RWPE2 (cell line): ENCODE measurements around the gene SMIM35.

Experiments used
- ATAC-seq: fragments of 200-7000 bp; cut with Tn5 transposase; 3 replicates; pipeline ENCODE4 v1.9.1; 2021; ENCODE audit warnings: low read depth
- DNase-seq: peaks from one replicate; pipeline ENCODE4 v3.0.0-alpha.2; 2020; ENCODE audit warnings: low spot score
- H3K27ac ChIP-seq: fragments of 450-650 bp; 2 replicates; pipeline ENCODE4 v1.5.1; 2017; ENCODE audit warnings: mild to moderate bottlenecking; ENCODE audit not compliant: poor library complexity, severe bottlenecking
- H3K27me3 ChIP-seq: fragments of 250-450 bp; sonication (Bioruptor Pico); 2 replicates; pipeline ENCODE4 v1.5.1; 2021; ENCODE audit warnings: mild to moderate bottlenecking, moderate library complexity; ENCODE audit not compliant: insufficient read depth, poor library complexity, severe bottlenecking
- H3K36me3 ChIP-seq: fragments of 250-450 bp; sonication (Bioruptor Pico); 2 replicates; pipeline ENCODE4 v1.5.1; 2020; ENCODE audit warnings: low read depth, mild to moderate bottlenecking, moderate library complexity
- H3K4me1 ChIP-seq: fragments of 250-450 bp; sonication (Bioruptor Pico); 2 replicates; pipeline ENCODE4 v1.5.1; 2021; ENCODE audit warnings: mild to moderate bottlenecking, moderate library complexity; ENCODE audit not compliant: insufficient read depth, poor library complexity, severe bottlenecking
- H3K4me3 ChIP-seq: fragments of 250-450 bp; sonication (Bioruptor Pico); 2 replicates; pipeline ENCODE4 v1.5.1; 2021; ENCODE audit warnings: mild to moderate bottlenecking, moderate library complexity; ENCODE audit not compliant: severe bottlenecking
- H3K9me3 ChIP-seq: fragments of 250-450 bp; sonication (Bioruptor Pico); 2 replicates; pipeline ENCODE4 v1.5.1; 2021; ENCODE audit warnings: mild to moderate bottlenecking, moderate library complexity; ENCODE audit not compliant: severe bottlenecking
- TF ChIP-seq, protein P1 (sequence below): fragments of 450-650 bp; IDR thresholded peaks from one replicate; pipeline ENCODE4 v1.5.1; 2017; ENCODE audit warnings: mild to moderate bottlenecking, moderate library complexity; ENCODE audit not compliant: poor library complexity, severe bottlenecking

SMIM35 gene

DNA sequence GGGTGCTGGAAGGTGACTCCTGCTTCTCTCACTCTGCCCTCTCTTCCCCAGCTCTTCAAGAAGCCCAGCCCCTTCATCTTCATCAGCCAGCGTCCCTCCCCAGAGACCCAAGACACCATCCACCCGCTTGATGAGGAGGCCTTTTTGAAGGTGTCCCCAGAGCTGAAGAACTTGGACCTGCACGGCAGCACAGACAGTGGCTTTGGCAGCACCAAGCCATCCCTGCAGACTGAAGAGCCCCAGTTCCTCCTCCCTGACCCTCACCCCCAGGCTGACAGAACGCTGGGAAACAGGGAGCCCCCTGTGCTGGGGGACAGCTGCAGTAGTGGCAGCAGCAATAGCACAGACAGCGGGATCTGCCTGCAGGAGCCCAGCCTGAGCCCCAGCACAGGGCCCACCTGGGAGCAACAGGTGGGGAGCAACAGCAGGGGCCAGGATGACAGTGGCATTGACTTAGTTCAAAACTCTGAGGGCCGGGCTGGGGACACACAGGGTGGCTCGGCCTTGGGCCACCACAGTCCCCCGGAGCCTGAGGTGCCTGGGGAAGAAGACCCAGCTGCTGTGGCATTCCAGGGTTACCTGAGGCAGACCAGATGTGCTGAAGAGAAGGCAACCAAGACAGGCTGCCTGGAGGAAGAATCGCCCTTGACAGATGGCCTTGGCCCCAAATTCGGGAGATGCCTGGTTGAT is 88.0 kb downstream of the SMIM35 start:
- H3K4me1 ChIP-seq = no peaks in the 10 kb centered on the region
- no peak overlapping the region for H3K4me3 ChIP-seq
- TF ChIP-seq, protein P1, sequence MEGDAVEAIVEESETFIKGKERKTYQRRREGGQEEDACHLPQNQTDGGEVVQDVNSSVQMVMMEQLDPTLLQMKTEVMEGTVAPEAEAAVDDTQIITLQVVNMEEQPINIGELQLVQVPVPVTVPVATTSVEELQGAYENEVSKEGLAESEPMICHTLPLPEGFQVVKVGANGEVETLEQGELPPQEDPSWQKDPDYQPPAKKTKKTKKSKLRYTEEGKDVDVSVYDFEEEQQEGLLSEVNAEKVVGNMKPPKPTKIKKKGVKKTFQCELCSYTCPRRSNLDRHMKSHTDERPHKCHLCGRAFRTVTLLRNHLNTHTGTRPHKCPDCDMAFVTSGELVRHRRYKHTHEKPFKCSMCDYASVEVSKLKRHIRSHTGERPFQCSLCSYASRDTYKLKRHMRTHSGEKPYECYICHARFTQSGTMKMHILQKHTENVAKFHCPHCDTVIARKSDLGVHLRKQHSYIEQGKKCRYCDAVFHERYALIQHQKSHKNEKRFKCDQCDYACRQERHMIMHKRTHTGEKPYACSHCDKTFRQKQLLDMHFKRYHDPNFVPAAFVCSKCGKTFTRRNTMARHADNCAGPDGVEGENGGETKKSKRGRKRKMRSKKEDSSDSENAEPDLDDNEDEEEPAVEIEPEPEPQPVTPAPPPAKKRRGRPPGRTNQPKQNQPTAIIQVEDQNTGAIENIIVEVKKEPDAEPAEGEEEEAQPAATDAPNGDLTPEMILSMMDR = no peak
- no peak for DNase-seq
- H3K9me3 ChIP-seq = no peaks in the 10 kb centered on the region
- H3K27ac ChIP-seq = no peak overlapping the region
- no peaks in the 10 kb centered on the region for H3K36me3 ChIP-seq
- H3K27me3 ChIP-seq = no peaks in the 10 kb centered on the region
- ATAC-seq = no peak

DNA sequence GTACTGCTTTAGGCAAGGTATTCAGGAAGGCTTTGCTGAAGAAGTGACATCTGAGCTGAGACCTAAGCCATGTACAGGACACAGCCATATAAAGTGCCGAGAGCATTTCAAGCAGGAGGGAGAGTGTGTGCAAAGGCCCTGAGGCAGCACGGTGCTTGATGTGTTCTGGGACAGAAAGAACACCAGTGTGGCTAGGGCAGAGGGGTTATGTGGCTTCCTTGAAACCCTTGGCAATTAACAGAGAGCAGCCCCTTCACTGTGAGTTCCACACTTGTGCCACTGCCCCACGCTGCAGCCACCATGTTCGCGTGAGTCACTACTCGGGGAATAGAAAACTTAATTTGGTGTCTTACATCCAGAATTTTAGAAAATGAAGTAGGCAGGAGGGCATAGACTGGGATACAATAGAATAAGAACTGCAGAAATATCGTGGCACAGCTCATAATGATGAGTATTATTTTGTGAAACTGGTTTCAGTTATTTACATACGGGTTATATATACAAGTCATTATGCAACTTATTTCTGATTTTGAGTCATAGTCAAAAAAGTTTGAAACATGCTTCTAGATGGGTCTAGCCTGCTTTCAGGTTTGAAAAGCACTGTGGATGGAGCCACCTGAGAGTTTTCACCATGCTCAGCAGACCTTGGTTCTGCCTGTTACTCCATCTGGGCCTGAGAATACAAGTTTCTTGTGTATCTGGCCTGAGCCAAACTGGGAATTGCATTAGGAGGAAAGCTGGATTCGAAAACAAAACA is 88.8 kb downstream of the SMIM35 start:
- H3K9me3 ChIP-seq = no peaks in the 10 kb centered on the region
- TF ChIP-seq, protein P1 = no peak
- H3K27ac ChIP-seq = no peak overlapping the region
- no peaks in the 10 kb centered on the region for H3K27me3 ChIP-seq
- H3K4me3 ChIP-seq = no peak overlapping the region
- no peaks in the 10 kb centered on the region for H3K4me1 ChIP-seq
- DNase-seq (peak; percentile 7), ATAC-seq (no peak)
- H3K36me3 ChIP-seq = no peaks in the 10 kb centered on the region

- DNase-seq (no peak), ATAC-seq (no peak)
- H3K27me3 ChIP-seq = no peaks in the 10 kb centered on the region
- no peak overlapping the region for H3K4me3 ChIP-seq
- H3K27ac ChIP-seq = no peak overlapping the region
- no peaks in the 10 kb centered on the region for H3K9me3 ChIP-seq
- TF ChIP-seq, protein P1 = no peak
- no peaks in the 10 kb centered on the region for H3K36me3 ChIP-seq
- H3K4me1 ChIP-seq = no peaks in the 10 kb centered on the region
Measured at GRCh38 chr11:117997406-117997805, 89.4 kb downstream of the SMIM35 start.

DNA sequence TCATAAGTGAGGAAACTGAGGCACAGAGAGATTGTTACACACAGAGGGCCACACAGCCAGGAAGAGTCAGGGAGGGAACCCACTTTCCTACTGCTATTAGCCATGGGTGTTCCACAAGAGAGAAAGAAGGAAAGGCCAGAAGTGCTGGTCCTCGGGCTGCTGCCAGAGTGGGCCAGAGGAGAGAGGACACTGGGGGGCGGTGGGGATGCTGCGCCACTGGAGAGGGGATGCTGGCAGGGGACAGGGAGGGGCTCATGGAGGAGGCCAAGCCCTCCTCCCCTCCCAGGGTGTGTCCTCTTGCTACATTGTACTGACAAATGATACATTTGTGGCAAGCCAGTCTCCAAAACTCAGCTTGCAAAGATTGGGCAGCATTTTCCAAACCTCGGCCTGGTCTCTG is 90.7 kb downstream of the SMIM35 start:
- Histone ChIP-seq H3K4me3 (no peak overlapping the region), H3K27ac (no peak overlapping the region), H3K4me1 (no peaks in the 10 kb centered on the region), H3K36me3 (no peaks in the 10 kb centered on the region), H3K27me3 (no peaks in the 10 kb centered on the region), H3K9me3 (no peaks in the 10 kb centered on the region)
- TF ChIP-seq, protein P1 = no peak
- DNase-seq (no peak), ATAC-seq (no peak)

DNA sequence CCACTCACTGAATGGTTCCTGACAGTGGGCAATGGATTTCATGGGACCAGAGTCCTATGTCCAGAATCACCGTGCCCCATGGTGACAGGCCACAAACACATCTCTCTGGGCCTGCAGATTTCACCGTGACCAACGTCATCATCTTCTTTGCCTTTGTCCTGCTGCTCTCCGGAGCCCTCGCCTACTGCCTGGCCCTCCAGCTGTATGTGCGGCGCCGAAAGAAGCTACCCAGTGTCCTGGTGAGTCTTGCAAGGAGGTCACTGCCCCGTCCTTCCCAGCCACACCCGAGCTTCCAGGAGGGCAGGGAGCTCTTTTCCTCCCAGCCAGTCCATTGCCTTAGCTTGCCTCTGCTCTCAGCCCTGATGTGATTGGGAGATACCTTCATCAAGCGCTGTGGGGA is 91.3 kb downstream of the SMIM35 start:
- H3K36me3 ChIP-seq = no peaks in the 10 kb centered on the region
- TF ChIP-seq, protein P1 = no peak
- no peaks in the 10 kb centered on the region for H3K9me3 ChIP-seq
- DNase-seq (no peak), ATAC-seq (no peak)
- H3K27ac ChIP-seq = no peak overlapping the region
- H3K4me3 ChIP-seq = no peak overlapping the region
- no peaks in the 10 kb centered on the region for H3K27me3 ChIP-seq
- H3K4me1 ChIP-seq = no peaks in the 10 kb centered on the region
